Muscle of arm (tissue), 12 donors: Measurements from ENCODE around the gene SLC34A1. TPM values are rescaled to one million over a fixed set of nuclear protein-coding genes. Genes with fewer than 3 reads are reported as not detected.
A peak's percentile ranks its signal among the peaks of the same experiment; 100 is the strongest.
"Not testable (repeated sequence)": the region's sequence is repeated elsewhere in the genome, so short reads cannot be mapped to it uniquely, and the experiment has no call there.

ENCODE experiments used
- DNase-seq: peaks from one replicate; pipeline ENCODE4 v3.0.0-alpha.2; 2013
- polyA plus RNA-seq, 12 donors: library from polyadenylated mRNA; unstranded; fragments of 120-200 nt; gene quantifications; one replicate each; pipeline ENCODE4 v1.2.1, GENCODE V29; 2013; ENCODE audit not compliant: insufficient read length in 12 of 12

SLC34A1 gene
- polyA plus RNA-seq, 12 donors, result 0.10 to 1.3 (median 0.14) TPM; not detected in 6

- DNase-seq, result no peak
These were observed 25.0 kb downstream of the SLC34A1 start, which contains the start of gene F12 for GRCh38 chr5:177409043-177409801. TSS of gene F12 (minus strand) at chr5:177409564. CDS start at chr5:177409527, 37 bp downstream.

GRCh38 chr5:177410575-177410974 is 26.3 kb downstream of the SLC34A1 start:
- no peak for DNase-seq

- no peak for DNase-seq
These were observed 28.5 kb downstream of the SLC34A1 start for GRCh38 chr5:177412603-177413233.

GRCh38 chr5:177414481-177414880 is 30.2 kb downstream of the SLC34A1 start:
- no peak for DNase-seq

GRCh38 chr5:177417081-177417480 is 32.8 kb downstream of the SLC34A1 start:
- not testable (repeated sequence) for DNase-seq

GRCh38 chr5:177419046-177419445 is 34.8 kb downstream of the SLC34A1 start:
- no peak for DNase-seq

- DNase-seq, result not testable (repeated sequence)
These were observed 36.2 kb downstream of the SLC34A1 start for GRCh38 chr5:177420472-177420871.

- no peak for DNase-seq
These were observed 37.0 kb downstream of the SLC34A1 start for GRCh38 chr5:177421062-177421798.

GRCh38 chr5:177423671-177424070 is 39.4 kb downstream of the SLC34A1 start:
- no peak for DNase-seq

- no peak for DNase-seq
These were observed 41.1 kb downstream of the SLC34A1 start for GRCh38 chr5:177425196-177425800.

GRCh38 chr5:177425801-177426565 is 41.7 kb downstream of the SLC34A1 start:
- peak; percentile 100 for DNase-seq

- no peak for DNase-seq
These were observed 42.5 kb downstream of the SLC34A1 start, which contains the start of gene GRK6 for GRCh38 chr5:177426566-177427210. TSS of gene GRK6 (plus strand) at chr5:177426676. CDS start at chr5:177426846, 170 bp downstream.

- no peak for DNase-seq
These were observed 43.1 kb downstream of the SLC34A1 start for GRCh38 chr5:177427211-177427822.

GRCh38 chr5:177427919-177428573 is 43.8 kb downstream of the SLC34A1 start:
- no peak for DNase-seq

GRCh38 chr5:177428574-177429217 is 44.5 kb downstream of the SLC34A1 start:
- no peak for DNase-seq

GRCh38 chr5:177429248-177430040 is 45.2 kb downstream of the SLC34A1 start:
- DNase-seq, result no peak

- DNase-seq, result no peak
These were observed 46.1 kb downstream of the SLC34A1 start for GRCh38 chr5:177430140-177430951.
